ENCODE results near the gene TTC39C.

DNA sequence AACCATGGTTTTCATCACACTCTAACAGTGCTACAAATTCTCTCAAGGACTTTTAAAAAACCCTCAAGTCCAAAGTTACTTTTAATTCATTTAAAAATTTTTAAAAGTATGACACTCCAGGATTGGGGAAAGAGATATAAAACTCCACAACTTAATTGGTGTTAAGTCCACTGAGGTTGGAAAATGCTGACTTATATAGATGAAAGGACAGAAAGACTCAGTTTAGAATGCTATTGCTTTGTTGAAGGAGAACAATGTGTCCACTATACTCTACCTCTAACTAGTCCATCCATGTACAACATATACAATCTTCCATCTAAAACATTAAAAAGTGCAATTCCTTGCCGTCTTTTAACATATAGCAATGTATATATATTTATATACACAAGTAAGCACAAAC is 165.5 kb downstream of the TTC39C start:
- TF ChIP-seq EP300 (IDR thresholded peaks at IDR 0.05; ENCODE audit: borderline replicate concordance): no peak
- TF ChIP-seq, protein P1, sequence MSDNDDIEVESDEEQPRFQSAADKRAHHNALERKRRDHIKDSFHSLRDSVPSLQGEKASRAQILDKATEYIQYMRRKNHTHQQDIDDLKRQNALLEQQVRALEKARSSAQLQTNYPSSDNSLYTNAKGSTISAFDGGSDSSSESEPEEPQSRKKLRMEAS (IDR thresholded peaks at IDR 0.05): no peak

Measured in Ishikawa (cell line).